GM06990 (cell line): ENCODE data around the gene C6orf136.
A peak's percentile ranks its signal among the peaks of the same experiment; 100 is the strongest.
"Not testable (repeated sequence)": the region's sequence is repeated elsewhere in the genome, so short reads cannot be mapped to it uniquely, and the experiment has no call there.

Experiments used
- DNase-seq: peaks from one replicate; pipeline ENCODE4 v3.0.0-alpha.2; 2011; ENCODE audit not compliant: insufficient read length; ENCODE audit errors: extremely low read depth
- H3K27me3 ChIP-seq: replicated peaks from 2 replicates; pipeline ENCODE4 v1.6.0; 2011; ENCODE audit warnings: low read length; ENCODE audit not compliant: control insufficient read depth, insufficient read depth
- H3K36me3 ChIP-seq: 2 replicates; pipeline ENCODE4 v1.5.1; 2011; ENCODE audit warnings: low read length; ENCODE audit not compliant: control insufficient read depth, insufficient read depth
- H3K4me3 ChIP-seq: replicated peaks from 2 replicates; pipeline ENCODE4 v1.5.1; 2011; ENCODE audit warnings: low read depth, mild to moderate bottlenecking, control low read depth, low read length
- CTCF ChIP-seq: IDR thresholded peaks from 2 replicates; pipeline ENCODE4 v1.5.1; 2011; ENCODE audit warnings: low read length, control low read depth, mild to moderate bottlenecking, inconsistent platforms; ENCODE audit not compliant: insufficient read depth, poor library complexity, severe bottlenecking

C6orf136 gene

GRCh38 chr6:30657454-30657853 is 10.5 kb downstream of the C6orf136 start:
- Histone ChIP-seq H3K4me3 (no peak overlapping the region), H3K36me3 (peaks cover 50% of the 10 kb centered on the region), H3K27me3 (no peaks in the 10 kb centered on the region)
- no peak for DNase-seq
- TF ChIP-seq CTCF, result no peak

DNA sequence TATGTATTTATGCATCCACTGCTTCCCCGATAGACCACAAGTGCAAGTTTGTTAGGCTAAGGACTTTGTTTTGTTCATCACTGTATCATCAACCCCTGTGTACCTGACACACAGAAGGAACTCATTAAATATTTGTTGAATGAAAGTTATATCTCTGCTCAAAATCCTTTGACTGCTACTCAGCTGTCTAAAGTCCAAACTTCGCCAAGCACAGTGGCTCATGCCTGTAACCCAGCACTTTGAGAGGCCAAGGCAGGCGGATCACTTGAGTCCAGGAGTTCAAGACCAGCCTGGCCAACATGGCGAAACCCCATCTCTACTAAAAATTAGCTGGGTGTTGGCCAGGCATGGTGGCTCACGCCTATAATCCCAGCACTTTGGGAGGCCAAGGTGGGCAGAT is 11.0 kb downstream of the C6orf136 start:
- not testable (repeated sequence) for DNase-seq, H3K27me3 ChIP-seq, H3K4me3 ChIP-seq
- peaks cover 51% of the 10 kb centered on the region for H3K36me3 ChIP-seq

GRCh38 chr6:30664994-30665767 is 18.2 kb downstream of the C6orf136 start:
- DNase-seq, result no peak
- TF ChIP-seq CTCF, result no peak
- Histone ChIP-seq H3K27me3 (no peaks in the 10 kb centered on the region), H3K36me3 (peaks cover 31% of the 10 kb centered on the region), H3K4me3 (no peak overlapping the region)

DNA sequence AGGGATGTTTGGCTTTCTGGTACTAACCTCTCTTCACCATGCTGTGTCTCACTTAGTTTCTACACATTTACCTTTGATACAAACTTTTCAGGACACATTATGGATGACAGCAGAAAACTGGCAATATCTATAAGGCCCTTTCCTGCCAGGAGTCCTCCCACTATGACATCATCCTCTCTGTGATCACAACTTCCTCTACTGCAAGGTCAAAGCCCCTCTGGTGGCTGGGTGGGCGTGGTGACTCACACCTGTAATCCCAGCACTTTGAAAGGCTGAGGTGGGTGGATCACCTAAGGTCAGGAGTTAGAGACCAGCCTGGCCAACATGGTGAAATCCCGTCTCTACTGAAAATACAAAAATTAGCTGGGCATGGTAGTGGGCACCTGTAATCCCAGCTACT is 19.4 kb downstream of the C6orf136 start:
- not testable (repeated sequence) for H3K27me3 ChIP-seq, DNase-seq, H3K4me3 ChIP-seq
- peaks cover 29% of the 10 kb centered on the region for H3K36me3 ChIP-seq

- H3K36me3 ChIP-seq, result peaks cover 2% of the 10 kb centered on the region
These were observed 24.0 kb downstream of the C6orf136 start for GRCh38 chr6:30670760-30671527.

DNA sequence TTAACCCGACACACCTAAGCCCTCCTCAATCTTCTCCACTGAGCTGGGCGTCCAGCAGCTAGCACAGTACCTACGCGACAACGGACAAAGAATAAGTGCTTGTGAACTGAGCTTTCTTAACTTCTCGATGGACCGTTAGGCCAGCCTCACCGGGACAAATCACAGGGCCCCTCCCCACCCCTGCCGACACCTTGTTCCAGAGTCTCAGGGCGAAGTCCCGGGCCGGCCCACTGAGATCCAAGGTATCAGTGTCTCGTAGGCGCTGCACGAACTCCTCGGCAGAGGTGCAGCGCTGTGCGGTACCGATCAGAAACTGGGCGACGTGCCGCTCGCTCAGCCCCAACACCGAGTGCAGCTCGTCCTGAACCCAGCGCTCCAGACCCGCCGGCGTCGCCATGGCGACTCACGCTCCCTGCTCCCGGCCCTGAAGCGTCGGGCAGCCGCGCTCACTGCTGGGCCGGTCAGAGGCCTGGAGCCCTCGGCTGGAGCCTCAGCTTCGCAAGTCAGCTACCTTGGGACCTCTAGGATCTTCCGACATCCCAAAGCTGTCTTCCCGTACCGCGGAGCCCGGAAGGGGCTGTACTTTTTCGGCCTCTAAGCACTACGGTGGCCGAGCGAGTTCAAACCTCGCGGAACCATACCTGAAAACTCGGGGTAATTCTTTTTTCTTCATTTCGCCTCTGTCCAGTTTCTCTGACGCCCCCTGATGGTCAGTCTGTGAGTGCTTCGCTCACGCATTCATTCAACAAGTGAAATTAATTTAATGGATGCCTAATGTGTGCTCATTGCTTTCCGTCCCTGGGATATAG is 25.7 kb downstream of the C6orf136 start, which contains the start of gene DHX16:
Gene DHX16, minus strand, starts transcription at position 562 of the 809 bp plus-strand sequence. Its CDS starts 165 bp downstream, at position 397.
- H3K36me3 ChIP-seq, result peaks cover 12% of the 10 kb centered on the region
- peak within 1 kb of the TSS; percentile 99 for H3K4me3 ChIP-seq
- DNase-seq, result peak; percentile 87
- TF ChIP-seq CTCF, result peak; percentile 84
- H3K27me3 ChIP-seq, result no peaks in the 10 kb centered on the region

More at GRCh38 chr6:30670760-30671527, 24.0 kb downstream of the C6orf136 start:
- Histone ChIP-seq H3K27me3 (no peaks in the 10 kb centered on the region), H3K4me3 (no peak overlapping the region)
- no peak for DNase-seq
- TF ChIP-seq CTCF, result no peak
